Vagina (tissue), 2 donors: Measurements from ENCODE around the gene PCYT2.

ENCODE experiments used
- POLR2A ChIP-seq, 2 donors: fragments of 450-650 bp; IDR thresholded peaks; one replicate each; pipeline ENCODE4 v1.6.1; 2017; ENCODE audit warnings: antibody characterized with exemption in 2 of 2, mild to moderate bottlenecking in 2 of 2, moderate library complexity in 2 of 2
- POLR2AphosphoS5 ChIP-seq, 2 donors: sonication (generic); formaldehyde crosslinking; IDR thresholded peaks; one replicate each; pipeline ENCODE4 v1.9.0; 2017; ENCODE audit warnings: antibody characterized with exemption in 2 of 2, mild to moderate bottlenecking in 2 of 2, low read depth in 1 of 2; ENCODE audit not compliant: insufficient read depth in 1 of 2
- TF ChIP-seq, protein P1 (sequence below), 3 experiments: fragments of 450-650 bp in 2 of 3; fragments of 200-600 bp in 1 of 3; sonication (generic) in 1 of 3; IDR thresholded peaks; one replicate each; pipeline ENCODE4 v1.5.1; 2017 to 2019; ENCODE audit warnings: antibody characterized with exemption in 3 of 3, mild to moderate bottlenecking in 2 of 3, moderate library complexity in 2 of 3

DNA sequence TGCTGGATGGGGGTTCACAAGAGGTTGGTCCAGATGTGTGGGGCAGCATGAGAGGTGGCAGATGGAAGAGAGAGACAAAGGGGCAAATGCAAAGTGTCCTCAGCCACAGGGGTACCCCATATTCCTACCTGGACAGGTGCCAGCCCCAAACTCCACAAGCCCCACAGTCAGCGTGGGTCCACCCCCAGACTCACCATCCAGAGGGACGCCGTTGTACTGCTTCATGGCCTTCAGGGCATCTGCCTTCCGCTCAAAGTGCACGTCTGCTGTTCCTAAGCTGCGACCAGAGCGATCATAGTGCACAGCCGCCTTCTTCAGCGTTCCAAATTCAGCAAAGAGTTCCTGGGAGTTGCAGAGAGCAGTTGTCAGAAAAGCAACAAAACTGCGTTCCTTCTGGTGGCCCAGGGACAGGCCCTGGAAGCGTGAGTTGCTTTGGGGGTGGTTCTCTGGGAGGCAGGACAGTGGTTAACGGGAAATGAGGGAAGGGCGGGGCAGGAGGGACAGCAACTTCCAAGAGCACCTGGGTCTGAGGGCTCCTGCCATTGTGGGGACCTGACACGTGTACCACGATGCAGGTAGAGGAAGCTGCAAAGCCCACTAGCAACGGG lies 22.1 kb downstream of the PCYT2 start:
- TF ChIP-seq, protein P1, sequence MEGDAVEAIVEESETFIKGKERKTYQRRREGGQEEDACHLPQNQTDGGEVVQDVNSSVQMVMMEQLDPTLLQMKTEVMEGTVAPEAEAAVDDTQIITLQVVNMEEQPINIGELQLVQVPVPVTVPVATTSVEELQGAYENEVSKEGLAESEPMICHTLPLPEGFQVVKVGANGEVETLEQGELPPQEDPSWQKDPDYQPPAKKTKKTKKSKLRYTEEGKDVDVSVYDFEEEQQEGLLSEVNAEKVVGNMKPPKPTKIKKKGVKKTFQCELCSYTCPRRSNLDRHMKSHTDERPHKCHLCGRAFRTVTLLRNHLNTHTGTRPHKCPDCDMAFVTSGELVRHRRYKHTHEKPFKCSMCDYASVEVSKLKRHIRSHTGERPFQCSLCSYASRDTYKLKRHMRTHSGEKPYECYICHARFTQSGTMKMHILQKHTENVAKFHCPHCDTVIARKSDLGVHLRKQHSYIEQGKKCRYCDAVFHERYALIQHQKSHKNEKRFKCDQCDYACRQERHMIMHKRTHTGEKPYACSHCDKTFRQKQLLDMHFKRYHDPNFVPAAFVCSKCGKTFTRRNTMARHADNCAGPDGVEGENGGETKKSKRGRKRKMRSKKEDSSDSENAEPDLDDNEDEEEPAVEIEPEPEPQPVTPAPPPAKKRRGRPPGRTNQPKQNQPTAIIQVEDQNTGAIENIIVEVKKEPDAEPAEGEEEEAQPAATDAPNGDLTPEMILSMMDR (IDR thresholded peaks at IDR 0.05), result no peak
- no peak for TF ChIP-seq POLR2A (IDR thresholded peaks at IDR 0.05)
- no peak for TF ChIP-seq POLR2AphosphoS5 (IDR thresholded peaks at IDR 0.05; ENCODE audit: insufficient read depth in 1 of 2, low read depth in 1 of 2)
